ENCODE measurements around the gene FBXW11. TPM values are rescaled to one million over a fixed set of nuclear protein-coding genes. Genes with fewer than 3 reads are reported as not detected.

The FBXW11 gene
- total and polyA plus RNA-seq, 10 of the 15 experiments (the other 5 are each of a cell fraction or from before 2014, with no cell fraction given) = 4.3 to 61.5 (median 40.0) TPM

GRCh38 chr5:171906703-171907590, 99.5 kb downstream of the FBXW11 start (continued):
- TF ChIP-seq IRF5 (IDR thresholded peaks at IDR 0.05; ENCODE audit: borderline replicate concordance) (no peak), POLR2A (IDR thresholded peaks at IDR 0.05; ENCODE audit: low read depth, low read length) (no peak), POU2F2 (IDR thresholded peaks at IDR 0.05; ENCODE audit: borderline replicate concordance, low read depth, low read length) (no peak), ATF2 (IDR thresholded peaks at IDR 0.05; ENCODE audit: low read length) (0 out of 2 replicates have a peak, but pooled peaks have one; percentile 40), CUX1 (IDR thresholded peaks at IDR 0.05; ENCODE audit: insufficient replicate concordance, low read depth, low read length) (no peak), SIX5 (IDR thresholded peaks at IDR 0.05; ENCODE audit: low read depth, low read length, severe bottlenecking) (no peak), ZNF207 (IDR thresholded peaks at IDR 0.05; ENCODE audit: borderline replicate concordance) (no peak), BCL11A (IDR thresholded peaks at IDR 0.05; ENCODE audit: low read depth, low read length) (no peak), RFX5 (IDR thresholded peaks at IDR 0.05; ENCODE audit: low read depth, low read length) (no peak), RAD51 (IDR thresholded peaks at IDR 0.05) (no peak), NFXL1 (IDR thresholded peaks at IDR 0.05; ENCODE audit: borderline replicate concordance) (no peak), JUNB (IDR thresholded peaks at IDR 0.05) (peak; percentile 92), MEF2B (IDR thresholded peaks at IDR 0.05; ENCODE audit: partially characterized antibody, poor library complexity, severe bottlenecking) (no peak), NFIC (IDR thresholded peaks at IDR 0.05; ENCODE audit: low read depth, low read length) (peak; percentile 68; the same call in 1 of the 2 replicates), ATF7 (IDR thresholded peaks at IDR 0.05; ENCODE audit: low read depth) (no peak), SKIL (IDR thresholded peaks at IDR 0.05; ENCODE audit: low read depth, poor library complexity, severe bottlenecking) (no peak), BACH1 (IDR thresholded peaks at IDR 0.05; ENCODE audit: borderline replicate concordance) (no peak), GATAD2B (conservative IDR thresholded peaks at IDR 0.05; ENCODE audit: low read depth) (no peak), CBFB (IDR thresholded peaks at IDR 0.05; ENCODE audit: low read depth) (no peak), ZNF24 (IDR thresholded peaks at IDR 0.05) (0 out of 2 replicates have a peak, but pooled peaks have one; percentile 9)
